Superior temporal gyrus (tissue), 1 donor: ENCODE data around the gene GFRA4.
"Not testable (repeated sequence)": the region's sequence is repeated elsewhere in the genome, so short reads cannot be mapped to it uniquely, and the experiment has no call there.

Experiments used
- DNase-seq: peaks from one replicate; pipeline ENCODE4 v3.0.0-alpha.2; 2016; ENCODE audit errors: extremely low spot score

The GFRA4 gene

DNA sequence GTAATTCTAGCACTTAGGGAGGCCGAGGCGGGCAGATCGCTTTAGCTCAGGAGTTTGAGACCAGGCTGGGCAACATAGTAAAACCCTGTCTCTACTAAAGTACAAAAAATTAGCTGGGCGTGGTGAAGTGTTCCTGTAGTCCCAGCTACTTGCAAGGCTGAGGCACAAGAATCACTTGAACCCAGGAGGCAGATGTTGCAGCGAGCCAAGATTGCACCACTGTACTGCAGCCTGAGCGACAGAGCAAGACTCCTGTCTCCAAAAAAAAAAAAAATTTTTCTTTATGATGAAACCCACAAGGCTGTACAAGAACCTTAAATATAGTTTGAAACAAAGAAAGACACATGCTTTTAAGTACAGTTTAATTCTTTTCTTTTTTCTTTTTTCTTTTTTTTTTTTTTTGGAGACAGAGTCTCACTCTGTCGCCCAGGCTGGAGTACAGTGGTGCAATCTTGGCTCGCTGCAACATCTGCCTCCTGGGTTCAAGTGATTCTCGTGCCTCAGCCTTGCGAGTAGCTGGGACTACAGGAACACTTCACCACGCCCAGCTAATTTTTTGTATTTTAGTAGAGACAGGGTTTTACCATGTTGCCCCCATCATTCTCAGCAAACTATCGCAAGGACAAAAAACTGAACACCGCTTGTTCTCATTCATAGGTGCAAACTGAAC is 47.9 kb downstream of the GFRA4 start:
- not testable (repeated sequence) for DNase-seq

GRCh38 chr20:3614466-3614865 is 48.7 kb downstream of the GFRA4 start:
- no peak for DNase-seq

GRCh38 chr20:3613821-3614440 is 49.3 kb downstream of the GFRA4 start:
- DNase-seq: no peak

DNA sequence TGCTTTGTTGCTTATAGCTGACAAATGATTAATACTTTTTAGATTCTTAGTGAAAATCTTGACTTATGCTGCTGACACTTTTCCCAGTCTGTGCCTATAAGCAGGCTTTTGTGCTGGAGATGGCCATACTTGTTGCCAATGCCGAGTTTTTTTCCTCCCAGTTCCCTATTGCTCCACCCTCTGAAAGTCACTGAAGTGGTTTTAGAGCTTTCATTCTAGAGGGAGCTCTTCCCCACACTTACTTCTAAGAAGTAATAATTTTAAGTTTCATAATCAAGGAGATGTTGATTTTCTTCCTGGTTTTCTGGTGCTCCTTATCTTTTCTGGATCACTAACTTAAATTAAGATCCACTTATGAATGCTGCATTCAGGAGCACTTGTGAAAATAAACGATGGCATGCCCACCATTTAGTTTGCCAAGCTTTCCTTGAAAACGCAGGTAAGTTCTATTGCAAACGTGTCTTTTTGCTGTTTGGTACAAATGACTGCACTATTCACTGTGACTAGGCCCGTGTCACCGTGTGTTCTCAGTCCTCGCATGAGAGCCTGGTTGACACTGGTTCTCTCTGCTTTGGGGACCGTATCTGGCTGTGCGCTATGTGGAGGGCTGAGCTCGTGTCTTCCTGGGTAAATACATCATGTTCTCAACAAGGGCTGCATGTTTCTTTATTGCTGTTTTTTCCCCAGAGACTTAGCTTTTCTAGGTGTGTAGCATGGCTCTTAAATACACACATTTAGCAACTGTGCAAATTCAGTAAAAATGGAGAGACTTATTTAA is 50.2 kb downstream of the GFRA4 start:
- DNase-seq: peak; percentile 12

GRCh38 chr20:3611901-3612300 is 51.3 kb downstream of the GFRA4 start:
- DNase-seq: no peak
